C4-2B (cell line): Measurements from ENCODE around the gene OR52N2.

Source experiments
- ZFX ChIP-seq: fragments of 450-650 bp; IDR thresholded peaks from 2 replicates; pipeline ENCODE4 v1.6.1; 2017
- TF ChIP-seq, protein P1 (sequence below): fragments of 450-650 bp; conservative IDR thresholded peaks from 2 replicates; pipeline ENCODE4 v1.5.1; 2017; ENCODE audit warnings: mild to moderate bottlenecking

DNA sequence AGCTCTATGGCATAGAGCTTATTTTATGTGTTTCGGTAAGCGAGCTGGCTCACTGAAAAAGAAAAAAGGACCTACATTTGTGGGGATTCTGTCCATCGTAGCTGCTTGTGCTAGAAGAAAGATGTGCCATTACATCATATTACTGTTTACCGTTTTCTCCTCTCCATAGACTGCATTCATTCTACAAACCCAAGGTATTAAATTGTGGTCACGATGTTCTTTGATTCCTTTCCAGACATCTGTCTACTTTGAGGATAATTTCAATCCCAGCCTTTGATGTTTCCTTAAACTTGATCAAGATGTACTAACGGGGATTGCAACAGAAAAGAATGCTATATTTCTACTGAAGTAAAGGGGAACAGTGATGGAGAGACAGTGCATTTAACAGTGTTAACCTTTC is 12.2 kb upstream of the OR52N2 start:
- TF ChIP-seq, protein P1, sequence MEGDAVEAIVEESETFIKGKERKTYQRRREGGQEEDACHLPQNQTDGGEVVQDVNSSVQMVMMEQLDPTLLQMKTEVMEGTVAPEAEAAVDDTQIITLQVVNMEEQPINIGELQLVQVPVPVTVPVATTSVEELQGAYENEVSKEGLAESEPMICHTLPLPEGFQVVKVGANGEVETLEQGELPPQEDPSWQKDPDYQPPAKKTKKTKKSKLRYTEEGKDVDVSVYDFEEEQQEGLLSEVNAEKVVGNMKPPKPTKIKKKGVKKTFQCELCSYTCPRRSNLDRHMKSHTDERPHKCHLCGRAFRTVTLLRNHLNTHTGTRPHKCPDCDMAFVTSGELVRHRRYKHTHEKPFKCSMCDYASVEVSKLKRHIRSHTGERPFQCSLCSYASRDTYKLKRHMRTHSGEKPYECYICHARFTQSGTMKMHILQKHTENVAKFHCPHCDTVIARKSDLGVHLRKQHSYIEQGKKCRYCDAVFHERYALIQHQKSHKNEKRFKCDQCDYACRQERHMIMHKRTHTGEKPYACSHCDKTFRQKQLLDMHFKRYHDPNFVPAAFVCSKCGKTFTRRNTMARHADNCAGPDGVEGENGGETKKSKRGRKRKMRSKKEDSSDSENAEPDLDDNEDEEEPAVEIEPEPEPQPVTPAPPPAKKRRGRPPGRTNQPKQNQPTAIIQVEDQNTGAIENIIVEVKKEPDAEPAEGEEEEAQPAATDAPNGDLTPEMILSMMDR, result no peak
- no peak for TF ChIP-seq ZFX
